Vagina (tissue), 2 donors: ENCODE data around the gene SESTD1.

Experiments
- POLR2A ChIP-seq, 2 donors: fragments of 450-650 bp; IDR thresholded peaks; one replicate each; pipeline ENCODE4 v1.6.1; 2017; ENCODE audit warnings: antibody characterized with exemption in 2 of 2, mild to moderate bottlenecking in 2 of 2, moderate library complexity in 2 of 2
- POLR2AphosphoS5 ChIP-seq, 2 donors: sonication (generic); formaldehyde crosslinking; IDR thresholded peaks; one replicate each; pipeline ENCODE4 v1.9.0; 2017; ENCODE audit warnings: antibody characterized with exemption in 2 of 2, mild to moderate bottlenecking in 2 of 2, low read depth in 1 of 2; ENCODE audit not compliant: insufficient read depth in 1 of 2
- TF ChIP-seq, protein P1 (sequence below), 3 experiments: fragments of 450-650 bp in 2 of 3; fragments of 200-600 bp in 1 of 3; sonication (generic) in 1 of 3; IDR thresholded peaks; one replicate each; pipeline ENCODE4 v1.5.1; 2017 to 2019; ENCODE audit warnings: antibody characterized with exemption in 3 of 3, mild to moderate bottlenecking in 2 of 3, moderate library complexity in 2 of 3

DNA sequence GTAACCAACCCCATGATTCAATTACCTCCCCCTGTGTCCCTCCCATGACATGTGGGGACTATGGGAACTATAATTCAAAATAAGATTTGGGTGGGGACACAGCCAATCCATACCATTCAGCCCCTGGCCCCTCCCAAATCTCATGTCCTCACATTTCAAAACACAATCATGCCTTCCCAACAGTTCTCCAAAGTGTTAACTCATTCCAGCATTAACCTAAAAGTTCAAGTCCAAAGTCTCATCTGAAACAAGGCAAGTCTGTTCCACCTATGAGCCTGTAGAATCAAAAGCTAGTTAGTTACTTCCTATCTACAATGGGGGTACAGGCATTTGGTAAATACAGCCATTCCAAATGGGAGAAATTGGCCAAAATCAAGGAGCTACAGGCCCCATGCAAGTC lies 182.7 kb downstream of the SESTD1 start:
- no peak for TF ChIP-seq POLR2AphosphoS5 (IDR thresholded peaks at IDR 0.05; ENCODE audit: insufficient read depth in 1 of 2, low read depth in 1 of 2)
- TF ChIP-seq, protein P1, sequence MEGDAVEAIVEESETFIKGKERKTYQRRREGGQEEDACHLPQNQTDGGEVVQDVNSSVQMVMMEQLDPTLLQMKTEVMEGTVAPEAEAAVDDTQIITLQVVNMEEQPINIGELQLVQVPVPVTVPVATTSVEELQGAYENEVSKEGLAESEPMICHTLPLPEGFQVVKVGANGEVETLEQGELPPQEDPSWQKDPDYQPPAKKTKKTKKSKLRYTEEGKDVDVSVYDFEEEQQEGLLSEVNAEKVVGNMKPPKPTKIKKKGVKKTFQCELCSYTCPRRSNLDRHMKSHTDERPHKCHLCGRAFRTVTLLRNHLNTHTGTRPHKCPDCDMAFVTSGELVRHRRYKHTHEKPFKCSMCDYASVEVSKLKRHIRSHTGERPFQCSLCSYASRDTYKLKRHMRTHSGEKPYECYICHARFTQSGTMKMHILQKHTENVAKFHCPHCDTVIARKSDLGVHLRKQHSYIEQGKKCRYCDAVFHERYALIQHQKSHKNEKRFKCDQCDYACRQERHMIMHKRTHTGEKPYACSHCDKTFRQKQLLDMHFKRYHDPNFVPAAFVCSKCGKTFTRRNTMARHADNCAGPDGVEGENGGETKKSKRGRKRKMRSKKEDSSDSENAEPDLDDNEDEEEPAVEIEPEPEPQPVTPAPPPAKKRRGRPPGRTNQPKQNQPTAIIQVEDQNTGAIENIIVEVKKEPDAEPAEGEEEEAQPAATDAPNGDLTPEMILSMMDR (IDR thresholded peaks at IDR 0.05): no peak
- TF ChIP-seq POLR2A (IDR thresholded peaks at IDR 0.05): no peak
